Fibroblast of villous mesenchyme (primary cell): Measurements from ENCODE around the gene CIBAR2. TPM values are rescaled to one million over a fixed set of nuclear protein-coding genes. Genes with fewer than 3 reads are reported as not detected.

ENCODE experiments used
- total RNA-seq: library from RNA; depleted of rRNA; stranded (reverse); fragments of >200 nt; gene quantifications from 2 replicates; pipeline ENCODE4 v1.2.3, GENCODE V29; 2012

The CIBAR2 gene
- total RNA-seq, 1 donor = not detected

Other genes with a start within 250 kb of the CIBAR2 start
- 109 and 164 TPM in 2 replicates for gene ZDHHC7, start 100.9 kb downstream of the CIBAR2 start, total RNA-seq
- gene KIAA0513, start 84.7 kb downstream of the CIBAR2 start, total RNA-seq = 17.7 and 26.3 TPM in 2 replicates